Prostate gland (tissue), 2 donors: ENCODE data around the gene NDUFA13. TPM values are rescaled to one million over a fixed set of nuclear protein-coding genes. Genes with fewer than 3 reads are reported as not detected.

Experiments
- DNase-seq: peaks from one replicate; pipeline ENCODE4 v3.0.0-alpha.2; 2019; ENCODE audit warnings: low spot score
- H3K27ac ChIP-seq, 2 donors: fragments of 200-600 bp; sonication (generic); 2 replicates each; pipeline ENCODE4 v1.5.1; 2017 to 2019
- H3K27me3 ChIP-seq: fragments of 200-600 bp; sonication (generic); replicated peaks from 2 replicates; pipeline ENCODE4 v1.5.1; 2019; ENCODE audit not compliant: insufficient read depth
- H3K36me3 ChIP-seq, 2 donors: fragments of 200-600 bp; sonication (generic); 1 replicate in 1 of 2; 2 replicates in 1 of 2; pipeline versions ENCODE4 v1.5.1 to v1.8.1; 2017 to 2019
- H3K4me1 ChIP-seq: fragments of 200-600 bp; sonication (generic); replicated peaks from 2 replicates; pipeline ENCODE4 v1.5.1; 2019
- H3K4me3 ChIP-seq, 2 donors: fragments of 200-600 bp; sonication (generic); 2 replicates each; pipeline ENCODE4 v1.5.1; 2017 to 2019
- H3K9me3 ChIP-seq: fragments of 200-600 bp; sonication (generic); 2 replicates; pipeline ENCODE4 v1.5.1; 2017
- POLR2A ChIP-seq: fragments of 450-650 bp; IDR thresholded peaks from one replicate; pipeline ENCODE4 v1.6.1; 2016; ENCODE audit warnings: antibody characterized with exemption, mild to moderate bottlenecking
- POLR2AphosphoS5 ChIP-seq: sonication (generic); formaldehyde crosslinking; IDR thresholded peaks from one replicate; pipeline ENCODE4 v1.6.1; 2017; ENCODE audit warnings: antibody characterized with exemption
- WGBS: methylation state at CpG from one replicate; pipeline ENCODE4 v1.1.5; 2018; 5-methylcytosine and 5-hydroxymethylcytosine counted together
- intact Hi-C: fragments of 100-400 bp; cut with DNase I; formaldehyde crosslinking; loops from one replicate; pipeline ENCODE4 v1.14.2; 2022
- total RNA-seq, 2 donors: library from RNA; depleted of rRNA; stranded (reverse); fragments of >200 nt; gene quantifications; one replicate each; pipeline ENCODE4 v1.1.0, GENCODE V29; 2016
- TF ChIP-seq, protein P1 (sequence below), 4 experiments: fragments of 200-600 bp in 2 of 4; fragments of 450-650 bp in 2 of 4; sonication (generic) in 2 of 4; IDR thresholded peaks; 1 replicate in 3 of 4; 2 replicates in 1 of 4; pipeline ENCODE4 v1.5.1; 2016 to 2019; ENCODE audit warnings: antibody characterized with exemption in 4 of 4, mild to moderate bottlenecking in 2 of 4, moderate library complexity in 2 of 4

Gene NDUFA13
- total RNA-seq, 2 donors from 2014 or later = 46.0 to 57.4 TPM

DNA sequence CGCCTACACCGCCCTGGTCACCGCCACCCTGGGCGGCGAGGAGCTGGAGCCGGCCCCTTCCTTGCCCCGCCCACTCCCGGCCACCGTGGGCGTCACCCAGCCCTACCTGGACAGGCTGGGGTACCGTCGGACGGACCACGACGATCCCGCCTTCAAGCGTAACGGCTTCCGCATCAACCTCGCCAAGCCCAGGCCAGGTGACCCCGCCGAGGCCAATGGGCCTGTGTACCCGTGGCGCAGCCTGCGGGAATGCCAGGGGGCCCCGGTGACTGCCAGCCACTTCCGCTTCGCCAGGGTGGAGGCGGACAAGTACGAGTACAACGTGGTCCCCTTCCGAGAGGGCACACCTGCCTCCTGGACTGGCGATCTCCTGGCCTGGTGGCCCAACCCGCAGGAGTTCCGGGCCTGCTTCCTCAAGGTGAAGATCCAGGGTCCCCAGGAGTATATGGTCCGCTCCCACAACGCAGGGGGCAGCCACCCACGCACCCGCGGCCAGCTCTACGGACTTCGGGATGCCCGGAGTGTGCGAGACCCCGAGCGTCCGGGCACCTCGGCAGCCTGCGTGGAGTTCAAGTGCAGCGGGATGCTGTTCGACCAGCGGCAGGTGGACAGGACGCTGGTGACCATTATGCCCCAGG lies 29.0 kb downstream of the NDUFA13 start:
- intact Hi-C loops = no loop called here

DNA sequence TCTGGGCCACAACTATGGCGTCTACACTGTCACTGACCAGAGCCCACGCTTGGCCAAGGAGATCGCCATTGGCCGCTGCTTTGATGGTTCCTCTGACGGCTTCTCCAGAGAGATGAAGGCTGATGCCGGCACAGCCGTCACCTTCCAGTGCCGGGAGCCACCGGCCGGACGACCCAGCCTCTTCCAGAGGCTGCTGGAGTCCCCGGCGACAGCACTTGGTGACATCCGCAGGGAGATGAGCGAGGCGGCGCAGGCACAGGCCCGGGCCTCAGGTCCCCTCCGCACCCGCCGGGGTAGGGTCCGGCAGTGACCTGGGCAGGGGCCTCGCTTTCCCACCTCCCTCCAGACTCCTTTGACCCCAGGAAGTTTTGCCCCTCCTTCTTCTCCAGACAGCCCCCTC lies 29.7 kb downstream of the NDUFA13 start:
- H3K27me3 ChIP-seq = peaks cover 7% of the 10 kb centered on the region
- intact Hi-C loops = no loop called here
- 95% methylated on average over 23 of the region's 23 CpGs for WGBS

More for the DNA sequence above, 29.0 kb downstream of the NDUFA13 start:
- Histone ChIP-seq H3K27me3 (peaks cover 8% of the 10 kb centered on the region), H3K36me3 (no peaks in the 10 kb centered on the region), H3K4me3 (no peak overlapping the region), H3K9me3 (no peaks in the 10 kb centered on the region), H3K27ac (no peak overlapping the region), H3K4me1 (peaks cover 5% of the 10 kb centered on the region)
- TF ChIP-seq, protein P1, sequence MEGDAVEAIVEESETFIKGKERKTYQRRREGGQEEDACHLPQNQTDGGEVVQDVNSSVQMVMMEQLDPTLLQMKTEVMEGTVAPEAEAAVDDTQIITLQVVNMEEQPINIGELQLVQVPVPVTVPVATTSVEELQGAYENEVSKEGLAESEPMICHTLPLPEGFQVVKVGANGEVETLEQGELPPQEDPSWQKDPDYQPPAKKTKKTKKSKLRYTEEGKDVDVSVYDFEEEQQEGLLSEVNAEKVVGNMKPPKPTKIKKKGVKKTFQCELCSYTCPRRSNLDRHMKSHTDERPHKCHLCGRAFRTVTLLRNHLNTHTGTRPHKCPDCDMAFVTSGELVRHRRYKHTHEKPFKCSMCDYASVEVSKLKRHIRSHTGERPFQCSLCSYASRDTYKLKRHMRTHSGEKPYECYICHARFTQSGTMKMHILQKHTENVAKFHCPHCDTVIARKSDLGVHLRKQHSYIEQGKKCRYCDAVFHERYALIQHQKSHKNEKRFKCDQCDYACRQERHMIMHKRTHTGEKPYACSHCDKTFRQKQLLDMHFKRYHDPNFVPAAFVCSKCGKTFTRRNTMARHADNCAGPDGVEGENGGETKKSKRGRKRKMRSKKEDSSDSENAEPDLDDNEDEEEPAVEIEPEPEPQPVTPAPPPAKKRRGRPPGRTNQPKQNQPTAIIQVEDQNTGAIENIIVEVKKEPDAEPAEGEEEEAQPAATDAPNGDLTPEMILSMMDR (IDR thresholded peaks at IDR 0.05) = no peak
- no peak for TF ChIP-seq POLR2AphosphoS5
- TF ChIP-seq POLR2A = no peak
- no peak for DNase-seq
- 91% methylated on average over 47 of the region's 53 CpGs for WGBS

DNA sequence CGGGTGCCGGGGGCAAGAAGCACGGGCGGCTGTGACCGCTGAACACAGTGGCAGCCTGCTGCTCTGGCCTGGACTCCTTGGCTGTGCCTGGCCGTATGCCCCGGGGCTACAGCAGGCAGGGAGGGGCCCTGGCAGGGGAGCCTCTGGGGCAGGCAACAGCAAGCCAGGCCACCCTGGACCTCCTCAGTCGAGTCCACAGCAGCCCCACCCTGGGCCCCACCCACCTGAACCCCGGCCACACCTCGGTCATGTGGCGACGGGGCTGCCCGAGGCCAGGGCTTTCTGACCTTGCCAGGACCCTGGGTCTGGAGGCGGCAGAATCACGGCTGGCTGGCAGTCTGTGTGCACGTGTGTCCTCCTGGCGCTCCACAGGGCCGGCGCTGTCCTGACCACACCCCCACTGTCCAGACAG lies 30.7 kb downstream of the NDUFA13 start:
- no peak overlapping the region for H3K27ac ChIP-seq
- no peak overlapping the region for H3K4me3 ChIP-seq
- peaks cover 2% of the 10 kb centered on the region for H3K27me3 ChIP-seq
- WGBS = 63% methylated on average over 19 of the region's 19 CpGs
- no peaks in the 10 kb centered on the region for H3K4me1 ChIP-seq
- H3K36me3 ChIP-seq = no peaks in the 10 kb centered on the region
- no peaks in the 10 kb centered on the region for H3K9me3 ChIP-seq
- intact Hi-C loops = no loop called here
- no peak for TF ChIP-seq POLR2A
- TF ChIP-seq POLR2AphosphoS5 = no peak
- TF ChIP-seq, protein P1 (IDR thresholded peaks at IDR 0.05) = no peak
- DNase-seq = no peak

More for the DNA sequence above, 29.7 kb downstream of the NDUFA13 start:
- peaks cover 5% of the 10 kb centered on the region for H3K4me1 ChIP-seq
- no peaks in the 10 kb centered on the region for H3K9me3 ChIP-seq
- H3K4me3 ChIP-seq = no peak overlapping the region
- TF ChIP-seq POLR2A (no peak), POLR2AphosphoS5 (no peak)
- TF ChIP-seq, protein P1 (IDR thresholded peaks at IDR 0.05) = no peak
- DNase-seq = no peak
- no peak overlapping the region for H3K27ac ChIP-seq
- no peaks in the 10 kb centered on the region for H3K36me3 ChIP-seq

DNA sequence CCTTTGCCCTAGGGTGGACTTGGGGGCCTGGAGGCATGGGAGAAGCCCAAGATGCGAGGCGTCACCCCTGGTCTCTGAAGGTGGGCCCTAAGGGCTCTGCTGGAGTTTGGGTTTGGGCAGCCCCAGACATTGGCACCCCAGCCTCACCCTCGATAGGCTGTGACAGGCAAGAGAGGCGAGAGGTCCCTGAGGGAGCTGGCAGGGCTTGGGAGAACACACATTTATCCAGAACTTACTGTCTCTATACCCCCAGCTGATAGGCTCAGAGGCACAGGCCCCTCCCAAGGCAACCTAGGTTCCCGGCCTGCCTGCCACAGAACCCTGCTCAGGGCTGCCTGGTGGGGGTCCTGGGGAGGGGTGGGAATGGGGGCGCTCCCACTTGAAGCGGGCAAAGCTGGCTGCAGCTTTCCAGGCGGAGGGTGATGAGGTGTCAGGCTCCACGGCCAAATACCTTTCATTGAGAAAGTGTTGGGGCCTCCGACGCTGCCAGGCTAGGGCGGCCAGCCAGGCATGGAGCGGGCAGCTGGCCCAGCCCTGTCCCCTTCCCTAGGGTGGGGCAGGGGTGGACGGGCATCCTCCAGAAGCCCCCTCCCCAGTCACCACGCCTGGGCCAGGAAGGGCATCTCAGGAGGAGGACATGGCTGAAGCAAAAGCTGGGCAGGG lies 31.8 kb downstream of the NDUFA13 start:
- no peaks in the 10 kb centered on the region for H3K36me3 ChIP-seq
- no peak for DNase-seq
- no peaks in the 10 kb centered on the region for H3K9me3 ChIP-seq
- WGBS = 42% methylated on average over 14 of the region's 15 CpGs
- no peaks in the 10 kb centered on the region for H3K4me1 ChIP-seq
- no peak overlapping the region for H3K27ac ChIP-seq
- intact Hi-C loops = no loop called here
- TF ChIP-seq POLR2AphosphoS5 (no peak), POLR2A (no peak)
- TF ChIP-seq, protein P1 (IDR thresholded peaks at IDR 0.05) = no peak
- peaks cover 2% of the 10 kb centered on the region for H3K27me3 ChIP-seq
- H3K4me3 ChIP-seq = no peak overlapping the region
